ENCODE measurements around the gene TMEM151B.

DNA sequence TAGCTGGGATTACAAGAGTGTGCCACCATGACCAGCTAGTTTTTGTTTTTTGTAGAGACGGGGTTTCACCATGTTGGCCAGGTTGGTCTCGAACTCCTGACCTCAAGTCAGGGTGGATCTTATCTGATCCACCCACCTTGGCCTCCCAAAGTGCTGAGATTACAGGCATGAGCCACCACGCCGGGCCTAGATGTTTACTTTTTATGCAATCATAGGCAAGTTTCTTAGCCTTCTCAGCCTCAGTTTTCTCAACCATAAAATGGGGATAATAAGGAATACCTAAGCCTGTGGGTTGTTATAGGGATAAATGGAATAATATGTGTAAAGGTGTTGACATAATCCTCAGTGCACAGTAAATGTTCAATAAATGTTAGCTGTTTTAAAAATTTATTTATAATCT is 82.0 kb downstream of the TMEM151B start:
- no peak for TF ChIP-seq POLR2A (IDR thresholded peaks at IDR 0.05; ENCODE audit: low read length)
- TF ChIP-seq GATA1 (IDR thresholded peaks at IDR 0.05; ENCODE audit: low read depth, low read length) = no peak

Data from erythroblast (primary cell).